T-helper 2 cell treated with Interferon-gamma antibody and Interleukin-4, amounts not matched to agents 5 μg/mL and 100 μg/mL, for 36 hours (primary cell): ENCODE results near the gene MIB2.
"Not testable (repeated sequence)": the region's sequence is repeated elsewhere in the genome, so short reads cannot be mapped to it uniquely, and the experiment has no call there.

Experiments
- DNase-seq: peaks from one replicate; pipeline ENCODE4 v3.0.0; 2021; ENCODE audit warnings: low spot score
- H3K27ac Mint-ChIP-seq: one replicate; pipeline ENCODE4 v1.8.0; 2021; ENCODE audit warnings: mild to moderate bottlenecking, mixed read lengths
- H3K27me3 Mint-ChIP-seq: one replicate; pipeline ENCODE4 v1.8.0; 2021; ENCODE audit warnings: low read depth, mixed read lengths
- H3K36me3 Mint-ChIP-seq: one replicate; pipeline ENCODE4 v1.8.0; 2021; ENCODE audit warnings: low read depth, mixed read lengths
- H3K4me1 Mint-ChIP-seq: one replicate; pipeline ENCODE4 v1.8.0; 2021; ENCODE audit warnings: low read depth, mixed read lengths
- H3K4me3 Mint-ChIP-seq: one replicate; pipeline ENCODE4 v1.8.0; 2022; ENCODE audit warnings: mild to moderate bottlenecking, moderate library complexity, mixed read lengths
- H3K9me3 Mint-ChIP-seq: one replicate; pipeline ENCODE4 v1.8.0; 2021; ENCODE audit warnings: mixed read lengths

MIB2 gene

DNA sequence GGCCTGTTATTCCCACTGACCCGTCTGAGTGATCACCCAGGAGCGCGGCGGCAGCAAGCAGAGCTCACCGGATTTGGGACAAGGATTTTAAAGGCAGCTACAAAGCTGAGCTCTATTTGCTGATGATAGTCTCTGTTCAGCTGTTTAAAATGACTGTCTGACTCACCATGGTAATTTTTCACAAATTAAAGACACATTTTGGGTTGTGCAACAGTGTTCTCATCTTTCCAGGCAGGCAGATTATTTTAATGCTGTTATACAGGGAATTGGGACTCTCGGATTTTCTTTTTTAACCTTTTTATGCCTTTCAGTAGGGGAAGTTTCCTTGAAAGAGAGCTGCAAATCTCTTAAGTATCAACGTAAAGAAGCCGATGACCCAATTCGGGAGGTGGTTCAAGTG, 47.1 kb downstream of the MIB2 start:
- not testable (repeated sequence) for H3K4me1 Mint-ChIP-seq, H3K27ac Mint-ChIP-seq, H3K4me3 Mint-ChIP-seq

DNA sequence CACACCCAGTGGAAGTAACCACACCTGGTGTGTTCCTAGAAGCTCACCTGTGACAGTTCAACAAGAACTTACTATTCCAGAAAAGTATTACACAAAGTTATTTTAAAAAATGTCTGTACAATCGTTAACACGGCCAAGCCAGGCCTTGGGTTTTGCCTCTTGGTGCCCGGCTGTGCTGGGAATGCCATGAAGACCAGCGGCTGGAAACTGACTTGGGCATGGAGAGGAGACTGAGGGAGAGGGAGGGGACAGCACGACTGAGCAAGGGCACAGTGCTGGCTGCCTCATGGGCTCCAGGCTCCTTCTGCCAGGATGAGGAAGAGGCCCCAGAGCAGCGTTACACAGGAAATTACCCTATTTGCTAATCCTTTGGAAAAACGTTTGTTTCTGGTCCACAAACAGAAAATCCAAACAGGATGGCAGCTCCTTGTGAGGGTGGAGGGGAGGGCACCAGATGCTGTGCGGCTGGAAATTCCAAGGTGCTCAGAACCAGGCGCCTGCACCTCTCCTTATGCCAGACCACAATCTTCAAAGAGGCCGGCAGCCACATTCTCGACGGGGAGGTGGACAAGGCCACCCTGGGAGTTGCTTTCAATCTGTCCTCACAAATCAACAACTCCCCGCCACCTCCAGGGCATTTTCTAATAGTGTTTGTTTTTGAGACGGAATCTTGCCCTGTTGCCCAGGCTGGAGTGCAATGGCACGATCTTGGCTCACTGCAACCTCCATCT, 47.7 kb downstream of the MIB2 start:
- not testable (repeated sequence) for H3K4me3 Mint-ChIP-seq, H3K27me3 Mint-ChIP-seq, H3K36me3 Mint-ChIP-seq, H3K27ac Mint-ChIP-seq, DNase-seq, H3K9me3 Mint-ChIP-seq, H3K4me1 Mint-ChIP-seq

More for the DNA sequence above, 47.1 kb downstream of the MIB2 start:
- not testable (repeated sequence) for H3K36me3 Mint-ChIP-seq, H3K9me3 Mint-ChIP-seq, H3K27me3 Mint-ChIP-seq, DNase-seq

DNA sequence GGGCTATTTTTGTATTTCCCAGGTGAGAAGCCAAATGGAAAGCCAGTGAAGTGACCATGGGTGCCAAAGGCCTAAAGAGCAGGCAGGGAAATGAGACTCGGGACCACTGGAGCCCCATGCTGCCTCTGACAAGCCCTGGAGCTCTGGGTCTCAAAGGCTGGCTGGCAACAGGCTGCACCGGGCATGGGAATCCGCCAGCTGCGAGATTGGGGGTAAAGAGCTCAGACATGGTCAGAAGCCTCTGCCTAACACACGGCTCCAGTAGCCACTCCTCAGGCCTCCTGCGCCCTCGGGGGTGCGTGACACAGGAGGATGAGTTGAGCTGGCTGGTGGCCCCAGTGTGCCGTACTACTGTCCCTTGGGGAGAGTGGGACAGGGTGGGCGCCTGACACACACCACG, 49.0 kb downstream of the MIB2 start:
- not testable (repeated sequence) for H3K4me1 Mint-ChIP-seq, H3K36me3 Mint-ChIP-seq, H3K27ac Mint-ChIP-seq, DNase-seq, H3K9me3 Mint-ChIP-seq, H3K27me3 Mint-ChIP-seq, H3K4me3 Mint-ChIP-seq

DNA sequence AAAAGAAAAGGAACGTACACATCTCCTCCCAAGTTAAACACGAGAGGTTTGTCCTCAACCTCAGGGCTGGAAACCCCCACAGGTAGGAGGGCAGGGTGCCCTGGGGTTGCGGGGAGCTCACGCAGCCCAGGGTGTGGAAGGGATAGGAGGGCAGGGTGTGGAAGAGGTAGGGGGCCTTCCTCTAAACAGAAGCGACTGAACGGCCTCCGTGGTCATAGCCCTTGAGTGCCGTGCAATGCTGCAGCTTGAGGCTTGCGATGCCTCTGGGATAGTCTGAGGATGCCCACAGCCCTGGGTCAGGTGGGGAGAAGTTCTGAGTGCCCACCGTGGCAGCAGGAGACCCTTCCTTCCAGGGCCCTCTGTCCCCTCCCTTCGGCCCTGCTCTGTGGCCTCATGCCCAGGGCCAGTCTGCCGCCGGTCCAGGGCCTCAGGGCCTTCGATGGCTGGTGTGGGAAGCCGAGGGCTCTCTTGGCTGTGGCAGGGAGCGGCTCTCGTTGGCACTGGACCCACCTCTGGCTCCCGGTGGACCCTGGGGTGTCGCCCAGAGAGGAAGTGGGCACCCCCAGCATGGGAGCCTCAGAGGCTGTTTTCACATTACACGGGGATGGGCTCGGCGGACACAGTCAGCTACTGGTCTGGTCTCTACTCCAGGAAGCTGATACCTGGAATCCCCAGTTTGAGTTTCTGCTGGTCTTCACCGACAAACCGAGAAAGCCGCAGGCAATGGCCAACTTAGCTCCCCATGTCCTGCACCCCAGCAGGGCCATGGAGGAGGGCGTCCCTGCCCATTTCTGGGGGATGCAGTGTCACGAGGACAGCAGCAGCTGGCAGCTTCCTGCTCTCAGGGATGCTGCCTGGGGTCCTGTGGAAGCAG, 49.9 kb downstream of the MIB2 start:
- no peak overlapping the region for H3K27ac Mint-ChIP-seq
- H3K27me3 Mint-ChIP-seq, result no peaks in the 10 kb centered on the region

DNA sequence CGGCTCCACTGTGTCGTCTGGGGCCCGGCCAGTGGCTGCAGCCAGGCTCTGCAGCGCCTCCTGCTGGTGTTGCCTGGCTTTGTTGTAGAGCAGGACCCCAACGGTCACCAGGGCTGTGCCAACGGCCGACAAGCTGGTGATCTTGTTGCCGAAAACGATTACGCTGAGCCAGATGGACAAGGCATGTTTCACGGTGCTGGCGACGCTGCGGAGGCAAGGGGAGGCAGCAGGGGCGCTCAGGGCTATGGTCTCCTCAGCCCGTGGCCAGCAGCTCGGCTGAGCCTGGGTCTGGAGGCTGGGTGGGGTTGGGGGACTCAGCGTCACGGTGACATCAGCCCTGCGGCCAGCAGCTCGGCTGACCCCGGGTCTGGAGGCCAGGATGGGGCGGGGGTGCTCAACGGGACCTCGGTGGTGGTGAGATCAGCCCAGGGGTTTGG, 50.5 kb downstream of the MIB2 start:
- H3K36me3 Mint-ChIP-seq, result peaks cover 12% of the 10 kb centered on the region
- no peak overlapping the region for H3K27ac Mint-ChIP-seq
- no peaks in the 10 kb centered on the region for H3K9me3 Mint-ChIP-seq
- no peaks in the 10 kb centered on the region for H3K27me3 Mint-ChIP-seq
- no peak overlapping the region for H3K4me3 Mint-ChIP-seq
- DNase-seq, result no peak
- H3K4me1 Mint-ChIP-seq, result no peaks in the 10 kb centered on the region

More for the DNA sequence above, 49.9 kb downstream of the MIB2 start:
- Mint-ChIP-seq H3K9me3 (no peaks in the 10 kb centered on the region), H3K4me3 (no peak overlapping the region), H3K36me3 (peaks cover 12% of the 10 kb centered on the region), H3K4me1 (no peaks in the 10 kb centered on the region)
- no peak for DNase-seq

DNA sequence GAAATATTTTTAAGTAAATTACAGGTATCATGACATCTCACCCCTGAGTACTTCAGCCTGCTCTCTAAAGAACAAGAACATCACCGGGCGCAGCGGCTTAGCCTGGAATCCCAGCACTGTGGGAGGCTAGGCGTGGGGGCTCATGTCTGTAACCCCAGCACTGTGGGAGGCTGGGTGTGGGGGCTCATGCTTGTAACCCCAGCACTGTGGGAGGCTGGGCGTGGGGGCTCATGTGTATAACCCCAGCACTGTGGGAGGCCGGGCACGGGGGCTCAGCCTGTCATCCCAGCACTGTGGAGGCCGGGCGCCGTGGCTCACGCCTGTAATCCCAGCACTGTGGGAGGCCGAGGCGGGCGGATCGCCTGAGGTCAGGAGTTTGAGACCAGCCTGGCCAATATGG, 51.2 kb downstream of the MIB2 start:
- H3K4me1 Mint-ChIP-seq, result no peaks in the 10 kb centered on the region
- H3K9me3 Mint-ChIP-seq, result no peaks in the 10 kb centered on the region
- no peak overlapping the region for H3K4me3 Mint-ChIP-seq
- DNase-seq, result no peak
- H3K36me3 Mint-ChIP-seq, result peaks cover 12% of the 10 kb centered on the region
- H3K27me3 Mint-ChIP-seq, result no peaks in the 10 kb centered on the region
- H3K27ac Mint-ChIP-seq, result no peak overlapping the region

DNA sequence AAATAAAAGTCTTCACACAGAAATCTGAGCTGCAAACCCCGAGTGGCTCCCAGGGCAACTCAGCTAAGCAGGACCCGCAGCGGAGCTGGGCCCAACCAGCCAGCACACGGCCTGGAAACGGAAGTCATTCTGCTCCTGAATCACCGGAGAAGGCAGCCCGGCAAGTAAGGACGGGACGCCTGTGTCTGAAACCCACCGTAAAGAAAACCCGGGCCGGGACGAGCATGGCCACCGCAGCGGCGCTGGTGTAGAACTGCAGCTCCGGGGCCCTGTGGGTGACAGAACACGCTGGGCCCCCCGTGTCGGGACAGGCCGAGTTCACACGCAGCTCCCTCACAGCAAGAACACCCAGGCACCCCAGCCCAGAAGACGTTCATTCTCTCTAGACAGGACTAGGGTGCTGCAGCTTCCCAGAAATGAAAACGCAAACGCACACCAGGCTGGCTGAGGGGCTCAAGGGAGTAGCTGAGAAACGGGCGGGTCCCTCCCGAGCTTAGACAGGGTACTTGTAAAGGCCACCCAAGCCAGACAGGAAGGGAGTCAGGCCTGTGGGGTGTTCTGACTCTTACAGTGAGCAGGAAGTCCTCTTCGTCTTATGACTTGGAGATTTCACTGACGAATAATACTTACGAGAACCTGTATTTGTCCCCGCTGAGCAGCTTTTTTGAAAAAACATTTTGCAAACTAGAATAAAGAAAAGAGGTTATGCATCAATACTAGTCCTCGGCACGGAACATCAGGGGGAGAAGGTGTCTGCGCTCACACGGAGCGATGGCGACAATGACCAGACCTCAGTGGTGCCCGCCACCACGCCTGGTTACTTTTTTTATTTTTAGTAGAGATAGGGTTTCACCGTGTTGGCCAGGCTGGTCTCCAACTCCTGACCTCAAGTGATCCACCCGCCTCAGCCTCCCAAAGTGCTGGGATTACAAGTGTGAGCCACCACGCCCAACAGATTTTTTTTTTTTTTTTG, 54.5 kb downstream of the MIB2 start:
- H3K27ac Mint-ChIP-seq, result no peak overlapping the region
- H3K27me3 Mint-ChIP-seq, result no peaks in the 10 kb centered on the region
- no peaks in the 10 kb centered on the region for H3K4me1 Mint-ChIP-seq
- peaks cover 15% of the 10 kb centered on the region for H3K36me3 Mint-ChIP-seq
- no peak for DNase-seq
- H3K9me3 Mint-ChIP-seq, result no peaks in the 10 kb centered on the region
- no peak overlapping the region for H3K4me3 Mint-ChIP-seq

GRCh38 chr1:1670866-1671265, 55.6 kb downstream of the MIB2 start:
- no peaks in the 10 kb centered on the region for H3K27me3 Mint-ChIP-seq
- H3K9me3 Mint-ChIP-seq, result no peaks in the 10 kb centered on the region
- H3K4me1 Mint-ChIP-seq, result no peaks in the 10 kb centered on the region
- H3K4me3 Mint-ChIP-seq, result no peak overlapping the region
- peaks cover 15% of the 10 kb centered on the region for H3K36me3 Mint-ChIP-seq
- no peak overlapping the region for H3K27ac Mint-ChIP-seq
- no peak for DNase-seq

- Mint-ChIP-seq H3K27me3 (no peaks in the 10 kb centered on the region), H3K9me3 (no peaks in the 10 kb centered on the region), H3K36me3 (peaks cover 15% of the 10 kb centered on the region), H3K4me1 (no peaks in the 10 kb centered on the region), H3K27ac (no peak overlapping the region), H3K4me3 (no peak overlapping the region)
- no peak for DNase-seq
Measured at GRCh38 chr1:1671365-1672119, 56.2 kb downstream of the MIB2 start.

- Mint-ChIP-seq H3K36me3 (peaks cover 14% of the 10 kb centered on the region), H3K4me1 (no peaks in the 10 kb centered on the region), H3K27ac (no peak overlapping the region), H3K27me3 (no peaks in the 10 kb centered on the region), H3K9me3 (no peaks in the 10 kb centered on the region), H3K4me3 (no peak overlapping the region)
- no peak for DNase-seq
Measured at GRCh38 chr1:1672181-1672965, 57.1 kb downstream of the MIB2 start.

DNA sequence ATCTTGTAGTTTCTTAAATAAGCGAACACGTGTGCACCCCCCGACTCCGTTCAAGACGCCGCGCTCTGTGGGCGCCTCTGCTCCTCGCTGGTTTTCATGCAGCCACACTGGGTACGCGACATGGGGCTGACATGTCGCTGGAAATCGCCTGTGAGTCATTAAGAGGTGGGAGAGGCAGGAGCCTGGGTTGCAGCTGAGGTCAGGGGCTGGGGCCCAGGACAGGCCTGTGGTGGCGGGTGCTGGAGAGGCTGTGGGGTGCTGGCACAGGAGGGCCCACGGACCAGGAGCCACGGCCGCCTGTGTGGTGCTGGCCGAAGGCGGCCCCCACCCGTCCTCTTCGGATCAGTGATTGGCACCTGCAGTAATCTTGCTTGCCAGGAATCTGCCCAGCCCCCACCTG, 59.5 kb downstream of the MIB2 start:
- not testable (repeated sequence) for H3K4me3 Mint-ChIP-seq, H3K9me3 Mint-ChIP-seq, DNase-seq, H3K27me3 Mint-ChIP-seq, H3K27ac Mint-ChIP-seq
- peaks cover 20% of the 10 kb centered on the region for H3K4me1 Mint-ChIP-seq
- H3K36me3 Mint-ChIP-seq, result peaks cover 10% of the 10 kb centered on the region

GRCh38 chr1:1675218-1675617, 59.9 kb downstream of the MIB2 start:
- H3K4me1 Mint-ChIP-seq, result peaks cover 20% of the 10 kb centered on the region

More at GRCh38 chr1:1675218-1675617, 59.9 kb downstream of the MIB2 start:
- H3K36me3 Mint-ChIP-seq, H3K27me3 Mint-ChIP-seq, H3K9me3 Mint-ChIP-seq, H3K27ac Mint-ChIP-seq, DNase-seq, H3K4me3 Mint-ChIP-seq: not testable (repeated sequence)
